ENCODE data around the gene INSRR. TPM values are rescaled to one million over a fixed set of nuclear protein-coding genes. Genes with fewer than 3 reads are reported as not detected.

INSRR gene
- total RNA-seq, 3 donors from 2014 or later = 0.15 to 0.33 TPM; not detected in 1

DNA sequence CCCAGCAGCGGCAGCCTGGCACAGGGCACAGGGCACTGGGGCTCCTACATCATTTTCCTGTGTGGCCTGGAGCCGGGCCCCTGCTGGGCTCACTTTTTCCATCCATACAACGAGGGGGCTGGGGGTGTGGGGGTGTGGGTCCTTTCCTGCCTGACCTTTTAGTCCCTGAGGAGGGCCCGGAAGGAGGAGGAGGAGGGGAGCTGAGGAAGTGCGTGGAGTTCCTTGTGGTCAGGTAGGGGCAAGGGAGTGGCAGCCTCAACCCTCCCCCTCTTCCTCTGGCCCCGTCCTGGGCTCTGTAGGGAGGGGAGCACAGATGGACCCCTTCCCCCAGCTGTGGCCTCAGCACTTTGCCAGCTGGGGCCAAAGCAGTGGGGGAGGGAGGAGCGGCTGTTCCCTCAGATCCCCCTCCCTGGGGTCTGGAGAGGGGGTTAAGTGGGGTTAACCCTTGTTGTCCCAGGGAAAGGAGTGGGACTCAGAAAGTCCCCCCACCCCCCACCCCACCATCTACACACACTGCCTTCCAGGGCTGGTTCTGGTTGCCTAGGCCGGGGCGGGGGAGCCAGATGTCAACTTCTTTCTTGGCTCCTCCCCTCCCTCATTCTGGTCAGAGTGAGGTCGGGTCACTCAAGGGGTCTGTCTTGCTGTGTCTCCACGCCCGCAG, 7.5 kb upstream of the INSRR start:
- Histone ChIP-seq H3K27me3 (peaks cover 0 to 42% of the 10 kb centered on the region in 2 donors), H3K9me3 (no peaks in the 10 kb centered on the region), H3K4me1 (no peaks in the 10 kb centered on the region), H3K27ac (no peak overlapping the region), H3K4me3 (no peak overlapping the region), H3K36me3 (no peaks in the 10 kb centered on the region)
- TF ChIP-seq POLR2A (IDR thresholded peaks at IDR 0.05) = no peak
- TF ChIP-seq POLR2AphosphoS5 (IDR thresholded peaks at IDR 0.05) = no peak
- TF ChIP-seq, protein P1, sequence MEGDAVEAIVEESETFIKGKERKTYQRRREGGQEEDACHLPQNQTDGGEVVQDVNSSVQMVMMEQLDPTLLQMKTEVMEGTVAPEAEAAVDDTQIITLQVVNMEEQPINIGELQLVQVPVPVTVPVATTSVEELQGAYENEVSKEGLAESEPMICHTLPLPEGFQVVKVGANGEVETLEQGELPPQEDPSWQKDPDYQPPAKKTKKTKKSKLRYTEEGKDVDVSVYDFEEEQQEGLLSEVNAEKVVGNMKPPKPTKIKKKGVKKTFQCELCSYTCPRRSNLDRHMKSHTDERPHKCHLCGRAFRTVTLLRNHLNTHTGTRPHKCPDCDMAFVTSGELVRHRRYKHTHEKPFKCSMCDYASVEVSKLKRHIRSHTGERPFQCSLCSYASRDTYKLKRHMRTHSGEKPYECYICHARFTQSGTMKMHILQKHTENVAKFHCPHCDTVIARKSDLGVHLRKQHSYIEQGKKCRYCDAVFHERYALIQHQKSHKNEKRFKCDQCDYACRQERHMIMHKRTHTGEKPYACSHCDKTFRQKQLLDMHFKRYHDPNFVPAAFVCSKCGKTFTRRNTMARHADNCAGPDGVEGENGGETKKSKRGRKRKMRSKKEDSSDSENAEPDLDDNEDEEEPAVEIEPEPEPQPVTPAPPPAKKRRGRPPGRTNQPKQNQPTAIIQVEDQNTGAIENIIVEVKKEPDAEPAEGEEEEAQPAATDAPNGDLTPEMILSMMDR (IDR thresholded peaks at IDR 0.05) = no peak
- intact Hi-C loops (cut with DNase I; ENCODE audit: low total_unique reads) = loop anchor here (10.0 kb wide), 1 partner anchor 142 kb away; the partner anchor contains the start of genes ISG20L2 and METTL25B
- no peak for DNase-seq (ENCODE audit: low spot score in 2 of 2)

DNA sequence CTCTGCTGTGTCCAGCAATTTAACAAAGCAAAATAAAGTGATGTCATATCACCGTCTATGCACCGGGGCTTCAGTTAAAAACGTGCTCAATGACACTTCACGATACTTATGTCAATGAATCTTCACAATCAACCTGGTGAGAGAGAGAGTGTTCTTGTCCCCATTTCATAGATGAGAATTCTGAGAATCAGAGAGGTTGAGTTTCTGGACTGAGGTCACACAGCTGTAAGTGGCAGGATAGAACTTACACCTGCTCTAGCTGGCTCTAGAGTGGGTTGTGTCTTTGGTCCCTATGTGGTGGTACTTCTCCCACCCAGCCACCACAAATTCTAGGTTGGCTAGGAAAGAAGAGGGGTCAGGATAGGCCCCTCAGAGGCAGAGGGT, 6.9 kb upstream of the INSRR start:
- Histone ChIP-seq H3K27ac (no peak overlapping the region), H3K27me3 (peaks cover 0 to 47% of the 10 kb centered on the region in 2 donors), H3K4me1 (peaks cover 4% of the 10 kb centered on the region in 2 donors), H3K36me3 (no peaks in the 10 kb centered on the region), H3K4me3 (no peak overlapping the region), H3K9me3 (no peaks in the 10 kb centered on the region)
- intact Hi-C loops (cut with DNase I; ENCODE audit: low total_unique reads) = loop anchor here (10.0 kb wide), 1 partner anchor 141 kb away; the partner anchor contains the start of genes ISG20L2 and METTL25B
- no peak for TF ChIP-seq POLR2AphosphoS5 (IDR thresholded peaks at IDR 0.05)
- TF ChIP-seq POLR2A (IDR thresholded peaks at IDR 0.05) = no peak
- TF ChIP-seq, protein P1 (IDR thresholded peaks at IDR 0.05) = no peak
- DNase-seq (ENCODE audit: low spot score in 2 of 2) = no peak

DNA sequence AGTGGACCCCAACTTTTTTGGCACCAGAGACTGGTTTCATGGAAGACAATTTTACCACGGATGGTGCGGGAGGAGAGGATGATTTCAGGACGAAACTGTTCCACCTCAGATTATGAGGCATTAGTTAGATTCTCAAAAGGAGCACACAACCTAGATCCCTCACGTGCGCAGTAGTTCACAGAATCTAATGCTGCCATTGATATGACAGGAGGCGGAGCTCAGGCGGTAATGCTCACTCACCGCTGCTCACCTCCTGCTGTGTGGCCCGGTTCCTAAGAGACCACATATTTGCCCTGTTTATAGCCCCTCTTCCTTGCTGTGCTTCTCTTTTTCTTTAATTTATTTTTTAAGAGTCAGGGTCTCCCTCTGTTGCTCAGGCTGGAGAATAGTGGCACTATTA, 6.3 kb upstream of the INSRR start:
- intact Hi-C loops (cut with DNase I; ENCODE audit: low total_unique reads) = loop anchor here (10.0 kb wide), 1 partner anchor 140 kb away; the partner anchor contains the start of genes ISG20L2 and METTL25B
- H3K9me3 ChIP-seq = no peaks in the 10 kb centered on the region
- DNase-seq (ENCODE audit: low spot score in 2 of 2) = no peak
- H3K27ac ChIP-seq = no peak overlapping the region
- no peak for TF ChIP-seq POLR2A (IDR thresholded peaks at IDR 0.05)
- TF ChIP-seq, protein P1 (IDR thresholded peaks at IDR 0.05) = no peak
- no peak for TF ChIP-seq POLR2AphosphoS5 (IDR thresholded peaks at IDR 0.05)
- no peaks in the 10 kb centered on the region for H3K36me3 ChIP-seq
- H3K4me1 ChIP-seq = peaks cover 6 to 7% of the 10 kb centered on the region in 2 donors
- H3K4me3 ChIP-seq = no peak overlapping the region
- H3K27me3 ChIP-seq = peaks cover 0 to 53% of the 10 kb centered on the region in 2 donors

- no peak for DNase-seq (ENCODE audit: low spot score in 2 of 2)
- intact Hi-C loops (cut with DNase I; ENCODE audit: low total_unique reads) = loop anchor here (10.0 kb wide), 1 partner anchor 140 kb away; the partner anchor contains the start of genes ISG20L2 and METTL25B
- Histone ChIP-seq H3K27me3 (peaks cover 0 to 57% of the 10 kb centered on the region in 2 donors), H3K27ac (no peak overlapping the region), H3K9me3 (no peaks in the 10 kb centered on the region), H3K4me1 (peaks cover 6 to 7% of the 10 kb centered on the region in 2 donors), H3K4me3 (no peak overlapping the region), H3K36me3 (no peaks in the 10 kb centered on the region)
- TF ChIP-seq POLR2AphosphoS5 (IDR thresholded peaks at IDR 0.05) (no peak), POLR2A (IDR thresholded peaks at IDR 0.05) (no peak)
- TF ChIP-seq, protein P1 (IDR thresholded peaks at IDR 0.05) = no peak
These were observed 5.9 kb upstream of the INSRR start for GRCh38 chr1:156864796-156865195.

- TF ChIP-seq POLR2AphosphoS5 (IDR thresholded peaks at IDR 0.05) = no peak
- no peak for TF ChIP-seq POLR2A (IDR thresholded peaks at IDR 0.05)
- TF ChIP-seq, protein P1 (IDR thresholded peaks at IDR 0.05) = no peak
- no peak for DNase-seq (ENCODE audit: low spot score in 2 of 2)
- no peak overlapping the region for H3K27ac ChIP-seq
- peaks cover 7 to 14% of the 10 kb centered on the region in 2 donors for H3K4me1 ChIP-seq
- H3K36me3 ChIP-seq = no peaks in the 10 kb centered on the region
- intact Hi-C loops (cut with DNase I; ENCODE audit: low total_unique reads) = loop anchor here (10.0 kb wide), 1 partner anchor 139 kb away; the partner anchor contains the start of genes ISG20L2 and METTL25B
- no peak overlapping the region for H3K4me3 ChIP-seq
- H3K27me3 ChIP-seq = peaks cover 0 to 68% of the 10 kb centered on the region in 2 donors
- no peaks in the 10 kb centered on the region for H3K9me3 ChIP-seq
These were observed 4.7 kb upstream of the INSRR start for GRCh38 chr1:156863631-156864030.
